Adrenal gland (tissue), 5 donors: ENCODE results near the gene WSCD2.

Experiments
- CTCF ChIP-seq, 6 experiments: fragments of 450-650 bp in 4 of 6; fragments of 200-600 bp in 2 of 6; sonication (generic) in 1 of 6; IDR thresholded peaks; 1 replicate in 5 of 6; 2 replicates in 1 of 6; pipeline versions ENCODE4 v1.5.1 to v1.8.0; 2016 to 2021; ENCODE audit warnings: antibody characterized with exemption in 6 of 6, mild to moderate bottlenecking in 2 of 6, moderate library complexity in 1 of 6
- POLR2A ChIP-seq, 2 donors: fragments of 450-650 bp; IDR thresholded peaks; one replicate each; pipeline ENCODE4 v1.6.1; 2017; ENCODE audit warnings: antibody characterized with exemption in 2 of 2, mild to moderate bottlenecking in 2 of 2, moderate library complexity in 1 of 2
- donor health status: DM: no; HTN: no; CAD: no.

GRCh38 chr12:108101605-108102175 is 27.4 kb upstream of the WSCD2 start:
- TF ChIP-seq CTCF (IDR thresholded peaks at IDR 0.05), result no peak
- no peak for TF ChIP-seq POLR2A (IDR thresholded peaks at IDR 0.05)
